ENCODE results near the gene BBOF1. TPM values are rescaled to one million over a fixed set of nuclear protein-coding genes. Genes with fewer than 3 reads are reported as not detected.
"Not testable (repeated sequence)": the region's sequence is repeated elsewhere in the genome, so short reads cannot be mapped to it uniquely, and the experiment has no call there.

Gene BBOF1
- total RNA-seq, 4 donors from 2014 or later = 2.0 to 6.9 (median 4.6) TPM

- Histone ChIP-seq H3K27me3 (no peaks in the 10 kb centered on the region), H3K4me3 (no peak overlapping the region), H3K9me3 (no peaks in the 10 kb centered on the region), H3K27ac (peak overlapping the region in 1 of 4 donors; percentile 43), H3K4me1 (peaks cover 0 to 4% (median 0%) of the 10 kb centered on the region in 3 donors), H3K36me3 (peaks cover 0 to 52% (median 0%) of the 10 kb centered on the region in 3 donors)
- intact Hi-C loops (cut with DNase I) = no loop called here
- TF ChIP-seq CTCF (IDR thresholded peaks at IDR 0.05) = no peak
- TF ChIP-seq POLR2A (IDR thresholded peaks at IDR 0.05) = no peak
- 89 to 91% methylated on average over 3 of the region's 3 CpGs for WGBS, 2 donors
- DNase-seq = no peak
These were observed 31.1 kb upstream of the BBOF1 start for GRCh38 chr14:73988065-73988464.

DNA sequence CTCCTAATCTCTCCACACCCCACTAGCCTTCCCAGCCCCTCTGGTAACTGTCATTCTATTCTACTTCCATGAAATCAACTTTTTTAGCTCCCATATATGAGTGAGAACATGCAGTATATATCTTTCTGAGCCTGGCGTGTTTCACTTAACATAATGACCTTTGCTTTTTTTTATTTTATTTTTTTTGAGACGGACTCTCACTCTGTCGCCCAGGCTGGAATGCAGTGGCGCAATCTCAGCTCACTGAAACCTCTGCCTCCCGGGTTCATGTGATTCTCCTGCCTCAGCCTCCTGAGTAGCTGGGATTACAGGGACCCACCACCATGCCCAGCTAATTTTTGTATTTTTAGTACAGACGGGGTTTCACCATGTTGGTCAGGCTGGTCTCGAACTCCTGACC, 30.5 kb upstream of the BBOF1 start:
- H3K9me3 ChIP-seq; DNase-seq; H3K4me1 ChIP-seq; H3K27me3 ChIP-seq; H3K4me3 ChIP-seq; intact Hi-C loops (cut with DNase I): not testable (repeated sequence)
- 87 to 91% methylated on average over 6 to 7 of the region's 7 CpGs for WGBS, 2 donors
- H3K27ac ChIP-seq = peak overlapping the region in 1 of 4 donors; percentile 14
- H3K36me3 ChIP-seq = peaks cover 0 to 48% (median 0%) of the 10 kb centered on the region in 3 donors

GRCh38 chr14:73991092-73991491, 28.1 kb upstream of the BBOF1 start:
- H3K36me3 ChIP-seq = peaks cover 0 to 32% (median 0%) of the 10 kb centered on the region in 3 donors
- intact Hi-C loops (cut with DNase I) = no loop called here
- H3K27ac ChIP-seq = no peak overlapping the region
- no peaks in the 10 kb centered on the region for H3K27me3 ChIP-seq
- TF ChIP-seq POLR2A (IDR thresholded peaks at IDR 0.05) (no peak), CTCF (IDR thresholded peaks at IDR 0.05) (no peak)
- peaks cover 0 to 4% (median 0%) of the 10 kb centered on the region in 3 donors for H3K4me1 ChIP-seq
- no peak overlapping the region for H3K4me3 ChIP-seq
- no peak for DNase-seq
- no peaks in the 10 kb centered on the region for H3K9me3 ChIP-seq
- WGBS, 2 donors = 42 to 55% methylated on average over 2 to 4 of the region's 4 CpGs

DNA sequence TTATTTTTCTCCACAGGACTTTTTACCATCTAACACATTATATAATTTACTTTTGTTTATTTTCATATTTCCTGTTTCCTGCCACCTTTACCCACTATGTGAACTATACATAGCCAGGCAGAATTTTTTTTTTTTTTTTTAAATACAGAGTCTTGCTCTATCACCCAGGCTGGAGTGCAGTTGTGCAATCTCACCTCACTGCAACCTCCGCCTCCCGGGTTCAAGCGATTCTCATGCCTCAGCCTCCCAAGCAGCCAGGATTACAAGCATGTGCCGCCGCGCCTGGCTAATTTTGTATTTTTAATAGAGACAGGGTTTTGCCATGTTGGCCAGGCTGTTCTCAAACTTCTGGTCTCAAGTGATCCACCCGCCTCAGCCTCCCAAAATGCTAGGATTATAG, 24.2 kb upstream of the BBOF1 start:
- 95 to 97% methylated on average over 7 of the region's 7 CpGs for WGBS, 2 donors
- intact Hi-C loops (cut with DNase I) = not testable (repeated sequence)

DNA sequence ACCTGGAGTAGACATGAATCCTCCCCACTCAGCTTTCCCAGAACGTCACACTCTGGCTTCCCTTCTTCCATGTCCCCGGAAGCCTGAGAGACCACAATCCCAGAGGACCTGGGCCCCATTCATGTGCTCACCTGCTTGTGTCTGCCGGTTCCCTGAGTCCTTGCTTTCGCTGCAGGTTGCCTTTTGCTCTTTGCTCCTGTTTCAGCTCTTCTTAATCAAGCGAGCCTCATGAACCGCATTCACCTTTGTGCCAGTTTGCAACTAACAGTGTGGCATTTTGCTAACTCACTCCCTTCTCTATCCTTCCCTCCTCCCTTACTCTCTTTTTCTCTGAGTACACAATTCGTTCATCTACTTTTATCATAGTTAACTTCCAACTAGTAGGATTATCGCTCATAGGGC, 23.2 kb upstream of the BBOF1 start:
- Histone ChIP-seq H3K27ac (no peak overlapping the region), H3K4me3 (no peak overlapping the region), H3K9me3 (no peaks in the 10 kb centered on the region), H3K36me3 (peaks cover 0 to 53% (median 0%) of the 10 kb centered on the region in 3 donors), H3K27me3 (no peaks in the 10 kb centered on the region), H3K4me1 (no peaks in the 10 kb centered on the region)
- intact Hi-C loops (cut with DNase I) = no loop called here
- 92 to 95% methylated on average over 8 of the region's 8 CpGs for WGBS, 2 donors
- no peak for DNase-seq
- TF ChIP-seq POLR2A (IDR thresholded peaks at IDR 0.05) (no peak), CTCF (IDR thresholded peaks at IDR 0.05) (no peak)

More for the DNA sequence above, 24.2 kb upstream of the BBOF1 start:
- H3K36me3 ChIP-seq = peaks cover 0 to 43% (median 0%) of the 10 kb centered on the region in 3 donors
- DNase-seq, H3K27ac ChIP-seq, H3K4me3 ChIP-seq, H3K4me1 ChIP-seq, H3K27me3 ChIP-seq, H3K9me3 ChIP-seq: not testable (repeated sequence)

DNA sequence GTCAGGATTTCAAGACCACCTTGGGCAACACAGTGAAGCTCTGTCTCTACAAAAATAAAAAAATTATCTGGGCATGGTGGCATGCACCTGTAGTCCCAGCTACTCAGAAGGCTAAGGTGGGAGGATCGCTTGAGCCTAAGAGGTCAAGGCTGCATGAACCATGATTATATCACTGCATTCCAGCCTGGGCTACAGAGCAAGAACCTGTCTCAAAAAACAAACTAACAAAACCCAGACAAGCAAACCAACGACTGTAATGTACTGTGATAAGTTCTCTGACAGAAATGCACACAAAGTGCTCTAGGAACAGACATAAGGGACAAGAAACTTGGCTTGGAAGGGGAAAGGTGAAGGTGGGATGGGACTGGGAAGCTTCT, 22.4 kb upstream of the BBOF1 start:
- Histone ChIP-seq H3K4me1 (no peaks in the 10 kb centered on the region), H3K27me3 (no peaks in the 10 kb centered on the region), H3K27ac (peak overlapping the region in 1 of 4 donors; percentile 33), H3K4me3 (no peak overlapping the region), H3K36me3 (peaks cover 0 to 56% (median 0%) of the 10 kb centered on the region in 3 donors), H3K9me3 (no peaks in the 10 kb centered on the region)
- TF ChIP-seq CTCF (IDR thresholded peaks at IDR 0.05) = no peak
- TF ChIP-seq POLR2A (IDR thresholded peaks at IDR 0.05) = no peak
- intact Hi-C loops (cut with DNase I) = no loop called here
- 41 to 57% methylated on average over 2 of the region's 2 CpGs for WGBS, 2 donors
- DNase-seq = no peak

Measured in esophagus squamous epithelium (tissue), 5 donors.